SU-DHL-6 (cell line): Measurements from ENCODE around the gene ABCA3.
A peak's percentile ranks its signal among the peaks of the same experiment; 100 is the strongest.

Experiments
- H2AFZ ChIP-seq: fragments of 200-600 bp; sonication (generic); 2 replicates; pipeline ENCODE4 v1.6.1; 2014; ENCODE audit warnings: low read depth, mild to moderate bottlenecking, moderate library complexity, mixed read lengths, antibody characterized with exemption, low read length; ENCODE audit not compliant: severe bottlenecking
- H3F3A ChIP-seq: fragments of 200-600 bp; shearing (Covaris generic); 2 replicates; pipeline ENCODE4 v1.6.0; 2016; ENCODE audit warnings: antibody characterized with exemption, mild to moderate bottlenecking; ENCODE audit not compliant: insufficient read depth
- H3K27ac ChIP-seq: fragments of 200-600 bp; sonication (generic); 2 replicates; pipeline ENCODE4 v1.5.1; 2016; ENCODE audit warnings: low read depth, mild to moderate bottlenecking, low read length, moderate library complexity, mixed read lengths
- H3K27me3 ChIP-seq: fragments of 200-600 bp; sonication (generic), shearing (Covaris generic); 2 replicates; pipeline ENCODE4 v1.6.0; 2014; ENCODE audit warnings: mild to moderate bottlenecking, low read length
- H3K36me3 ChIP-seq: fragments of 200-600 bp; sonication (generic); 2 replicates; pipeline ENCODE4 v1.6.1; 2014; ENCODE audit warnings: mild to moderate bottlenecking, low read length, mixed read lengths
- H3K4me2 ChIP-seq: fragments of 300-600, 200-600 bp; shearing (Covaris generic), sonication (generic); 2 replicates; pipeline ENCODE4 v1.6.0; 2014; ENCODE audit warnings: low read length, low read depth, mild to moderate bottlenecking; ENCODE audit not compliant: poor library complexity, severe bottlenecking
- H3K4me3 ChIP-seq: fragments of 200-600 bp; sonication (generic); 2 replicates; pipeline ENCODE4 v1.5.1; 2014; ENCODE audit warnings: antibody characterized with exemption, low read length, mild to moderate bottlenecking, mixed read lengths; ENCODE audit not compliant: insufficient read depth, poor library complexity, severe bottlenecking
- H3K79me2 ChIP-seq: fragments of 200-600 bp; sonication (generic); 2 replicates; pipeline ENCODE4 v1.6.1; 2014; ENCODE audit warnings: mild to moderate bottlenecking, low read length, moderate library complexity; ENCODE audit not compliant: insufficient read depth
- H3K9ac ChIP-seq: fragments of 200-600 bp; sonication (generic); 2 replicates; pipeline ENCODE4 v1.7.0; 2014; ENCODE audit warnings: mild to moderate bottlenecking, low read length
- H3K9me2 ChIP-seq: fragments of 200-600 bp; sonication (generic); replicated peaks from 2 replicates; pipeline ENCODE4 v1.6.1; 2014; ENCODE audit warnings: low read length; ENCODE audit not compliant: insufficient read depth
- H3K9me3 ChIP-seq: fragments of 200-600 bp; sonication (generic); 2 replicates; pipeline ENCODE4 v1.6.1; 2014; ENCODE audit warnings: low read length, mixed read lengths; ENCODE audit not compliant: insufficient read depth
- H4K20me1 ChIP-seq: fragments of 200-600 bp; sonication (generic); 2 replicates; pipeline ENCODE4 v1.6.1; 2014; ENCODE audit warnings: low read depth, mild to moderate bottlenecking, antibody characterized with exemption, low read length, moderate library complexity, mixed read lengths
- CTCF ChIP-seq: fragments of 200-600 bp; sonication (generic); IDR thresholded peaks from one replicate; pipeline ENCODE4 v1.5.1; 2017; ENCODE audit warnings: antibody characterized with exemption, mild to moderate bottlenecking, low read length, moderate library complexity; ENCODE audit not compliant: insufficient read depth, poor library complexity, severe bottlenecking
- EZH2phosphoT487 ChIP-seq: fragments of 200-600 bp; sonication (generic), shearing (Covaris generic); conservative IDR thresholded peaks from 2 replicates; pipeline ENCODE4 v1.6.1; 2018; ENCODE audit warnings: mild to moderate bottlenecking, antibody characterized with exemption, low read length, moderate library complexity, mixed read lengths

ABCA3 gene

GRCh38 chr16:2251296-2252111, 89.0 kb downstream of the ABCA3 start, which contains the start of gene ECI1:
ECI1 (minus strand) TSS chr16:2251587; CDS start chr16:2251566, 21 bp downstream.
- Histone ChIP-seq H3F3A (peaks cover 34% of the 10 kb centered on the region), H3K4me2 (peak within 1 kb of the TSS; percentile 93), H3K9ac (peak within 1 kb of the TSS; percentile 78), H3K36me3 (peaks cover 7% of the 10 kb centered on the region; the same call in 1 of the 2 replicates), H3K9me2 (no peaks in the 10 kb centered on the region), H2AFZ (no peak within 1 kb of the TSS), H3K27ac (peak within 1 kb of the TSS; percentile 82), H3K27me3 (no peaks in the 10 kb centered on the region), H4K20me1 (no peaks in the 10 kb centered on the region), H3K4me3 (peak within 1 kb of the TSS; percentile 78), H3K79me2 (peaks cover 20% of the 10 kb centered on the region), H3K9me3 (no peaks in the 10 kb centered on the region)
- TF ChIP-seq EZH2phosphoT487 (no peak), CTCF (no peak)

GRCh38 chr16:2250652-2251295, 89.8 kb downstream of the ABCA3 start:
- Histone ChIP-seq H3K9me2 (no peaks in the 10 kb centered on the region), H3K4me3 (peak overlapping the region; percentile 78), H3K27me3 (no peaks in the 10 kb centered on the region), H3K79me2 (peaks cover 18% of the 10 kb centered on the region; the same call in 1 of the 2 replicates), H3F3A (peaks cover 34% of the 10 kb centered on the region), H3K36me3 (0 out of 2 replicates have a peak, but pooled peaks cover 5% of the 10 kb centered on the region), H3K4me2 (peak overlapping the region; percentile 93), H3K9ac (peak overlapping the region; percentile 78), H3K27ac (peak overlapping the region; percentile 82), H2AFZ (no peak overlapping the region), H4K20me1 (no peaks in the 10 kb centered on the region), H3K9me3 (no peaks in the 10 kb centered on the region)
- TF ChIP-seq EZH2phosphoT487 (no peak), CTCF (no peak)

GRCh38 chr16:2246301-2246885, 94.1 kb downstream of the ABCA3 start:
- Histone ChIP-seq H3K27ac (no peak overlapping the region), H3K27me3 (no peaks in the 10 kb centered on the region), H3F3A (no peaks in the 10 kb centered on the region), H3K79me2 (peaks cover 18% of the 10 kb centered on the region; the same call in 1 of the 2 replicates), H3K4me2 (no peak overlapping the region), H3K9me3 (no peaks in the 10 kb centered on the region), H3K9me2 (no peaks in the 10 kb centered on the region), H3K9ac (no peak overlapping the region), H3K36me3 (no peaks in the 10 kb centered on the region), H2AFZ (no peak overlapping the region), H4K20me1 (no peaks in the 10 kb centered on the region), H3K4me3 (no peak overlapping the region)
- TF ChIP-seq EZH2phosphoT487 (no peak), CTCF (no peak)
